ENCODE data around the gene TK1. TPM values are rescaled to one million over a fixed set of nuclear protein-coding genes. Genes with fewer than 3 reads are reported as not detected.

Gene TK1
- total and polyA plus RNA-seq, 12 donors, result 1.3 to 11.6 (median 2.5) TPM

DNA sequence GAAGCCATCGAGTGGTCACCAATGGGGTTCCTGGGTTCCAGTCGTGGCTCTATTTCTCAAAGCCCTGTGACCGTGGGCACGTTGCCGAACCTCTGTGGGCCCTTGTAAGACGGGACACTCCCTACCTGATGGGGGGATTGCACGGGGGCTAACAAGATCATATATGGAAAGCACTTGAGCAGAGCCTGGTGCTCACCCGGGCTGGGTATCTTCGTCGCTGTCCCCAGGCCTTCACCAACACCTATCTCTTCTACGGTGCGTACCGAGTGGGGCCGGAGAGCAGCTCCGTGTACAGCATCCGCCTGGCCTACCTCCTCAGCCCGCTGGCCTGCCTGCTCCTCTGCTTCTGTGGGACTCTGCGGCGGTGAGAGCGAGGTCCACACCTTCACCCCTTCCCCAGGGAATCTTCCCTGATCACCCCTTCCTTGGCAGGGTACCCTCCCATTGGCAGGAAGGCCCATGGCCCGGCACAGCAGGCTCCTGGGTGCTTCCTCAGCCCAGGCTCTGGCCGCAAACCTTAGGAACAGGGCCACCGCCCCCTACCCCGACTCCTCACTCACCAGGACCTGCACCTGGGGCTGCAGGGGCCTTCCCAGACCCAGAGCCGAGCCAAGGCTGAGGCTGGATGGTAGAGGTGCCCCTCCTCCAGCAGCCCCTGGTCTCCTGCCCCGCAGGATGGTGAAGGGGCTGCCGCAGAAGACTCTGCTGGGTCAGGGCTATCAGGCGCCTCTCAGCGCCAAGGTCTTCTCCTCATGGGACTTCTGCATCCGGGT lies 53.5 kb downstream of the TK1 start:
- DNase-seq, result no peak
- intact Hi-C loops (cut with DNase I), result no loop called here
- Histone ChIP-seq H3K36me3 (replicated peaks in 1 of 2) (no peaks in the 10 kb centered on the region), H3K4me1 (replicated peaks in 1 of 2) (peaks cover 6 to 21% of the 10 kb centered on the region in 2 donors), H3K27me3 (peaks cover 11% of the 10 kb centered on the region), H3K4me3 (no peak overlapping the region), H3K27ac (no peak overlapping the region), H3K9me3 (replicated peaks in 1 of 3) (no peaks in the 10 kb centered on the region)
- 84 to 89% (median 87%) methylated on average over 11 to 30 of the region's 30 CpGs for WGBS, 4 donors
- TF ChIP-seq, protein P1, sequence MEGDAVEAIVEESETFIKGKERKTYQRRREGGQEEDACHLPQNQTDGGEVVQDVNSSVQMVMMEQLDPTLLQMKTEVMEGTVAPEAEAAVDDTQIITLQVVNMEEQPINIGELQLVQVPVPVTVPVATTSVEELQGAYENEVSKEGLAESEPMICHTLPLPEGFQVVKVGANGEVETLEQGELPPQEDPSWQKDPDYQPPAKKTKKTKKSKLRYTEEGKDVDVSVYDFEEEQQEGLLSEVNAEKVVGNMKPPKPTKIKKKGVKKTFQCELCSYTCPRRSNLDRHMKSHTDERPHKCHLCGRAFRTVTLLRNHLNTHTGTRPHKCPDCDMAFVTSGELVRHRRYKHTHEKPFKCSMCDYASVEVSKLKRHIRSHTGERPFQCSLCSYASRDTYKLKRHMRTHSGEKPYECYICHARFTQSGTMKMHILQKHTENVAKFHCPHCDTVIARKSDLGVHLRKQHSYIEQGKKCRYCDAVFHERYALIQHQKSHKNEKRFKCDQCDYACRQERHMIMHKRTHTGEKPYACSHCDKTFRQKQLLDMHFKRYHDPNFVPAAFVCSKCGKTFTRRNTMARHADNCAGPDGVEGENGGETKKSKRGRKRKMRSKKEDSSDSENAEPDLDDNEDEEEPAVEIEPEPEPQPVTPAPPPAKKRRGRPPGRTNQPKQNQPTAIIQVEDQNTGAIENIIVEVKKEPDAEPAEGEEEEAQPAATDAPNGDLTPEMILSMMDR (IDR thresholded peaks at IDR 0.05), result no peak
- TF ChIP-seq POLR2A (IDR thresholded peaks at IDR 0.05), result no peak

DNA sequence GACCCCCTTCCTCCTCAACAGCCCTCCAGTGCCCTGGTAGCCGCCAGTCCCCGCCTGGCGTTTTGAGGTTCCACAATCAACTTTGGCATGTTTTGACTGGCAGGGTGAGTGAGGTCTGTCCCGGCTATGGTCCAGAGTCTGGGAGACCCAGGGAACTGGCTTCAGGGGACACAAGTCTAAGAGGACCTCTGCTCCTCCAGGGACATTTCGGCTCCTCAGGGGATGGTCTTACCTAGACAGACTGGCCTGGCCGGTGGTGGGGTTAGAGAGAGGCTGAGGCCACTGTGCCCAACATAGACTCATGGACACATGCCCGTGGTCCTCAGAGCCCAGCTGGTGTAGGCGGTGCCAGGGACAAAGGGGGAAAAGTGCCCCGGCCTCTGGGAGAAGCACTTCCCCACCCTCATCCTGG lies 54.1 kb downstream of the TK1 start:
- H3K9me3 ChIP-seq (replicated peaks in 1 of 3), result no peaks in the 10 kb centered on the region
- intact Hi-C loops (cut with DNase I), result no loop called here
- WGBS, 4 donors, result 86 to 95% (median 89%) methylated on average over 5 to 9 of the region's 9 CpGs
- TF ChIP-seq, protein P1 (IDR thresholded peaks at IDR 0.05), result no peak
- no peak for TF ChIP-seq POLR2A (IDR thresholded peaks at IDR 0.05)
- H3K27me3 ChIP-seq, result peaks cover 11% of the 10 kb centered on the region
- no peak overlapping the region for H3K27ac ChIP-seq
- H3K4me1 ChIP-seq (replicated peaks in 1 of 2), result peaks cover 9 to 27% of the 10 kb centered on the region in 2 donors
- no peaks in the 10 kb centered on the region for H3K36me3 ChIP-seq (replicated peaks in 1 of 2)
- DNase-seq, result no peak
- no peak overlapping the region for H3K4me3 ChIP-seq

DNA sequence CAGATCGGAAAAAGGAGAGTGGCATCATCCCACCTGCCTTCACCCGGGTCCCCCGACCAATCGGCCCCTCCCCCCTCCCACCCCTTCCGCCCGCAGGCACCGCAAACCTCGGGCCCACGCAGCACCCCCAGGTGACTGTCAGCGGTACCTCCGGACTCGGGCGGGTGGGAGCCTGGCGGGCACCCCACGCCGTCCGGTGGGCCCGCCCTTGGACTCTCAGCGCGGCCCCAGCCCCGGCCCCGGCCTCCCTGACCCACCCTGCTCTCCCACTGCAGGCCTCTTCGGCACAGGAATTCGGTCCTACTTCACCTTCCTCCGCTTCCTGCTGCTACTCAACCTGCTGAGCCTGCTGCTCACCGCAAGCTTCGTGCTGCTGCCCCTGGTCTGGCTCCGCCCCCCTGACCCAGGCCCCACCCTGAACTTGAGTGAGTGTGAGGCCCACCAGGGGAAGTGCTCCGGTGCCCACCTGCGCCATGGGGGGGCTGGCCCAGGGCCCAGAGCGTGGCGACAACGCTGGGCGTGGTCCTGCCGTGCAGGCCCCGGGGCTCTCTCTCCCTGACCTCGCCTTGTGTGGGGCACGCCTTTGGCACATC lies 54.7 kb downstream of the TK1 start:
- peaks cover 9 to 32% of the 10 kb centered on the region in 2 donors for H3K4me1 ChIP-seq (replicated peaks in 1 of 2)
- peak overlapping the region in 1 of 5 donors; percentile 16 for H3K27ac ChIP-seq
- H3K36me3 ChIP-seq (replicated peaks in 1 of 2), result no peaks in the 10 kb centered on the region
- TF ChIP-seq, protein P1 (IDR thresholded peaks at IDR 0.05), result no peak
- no peak for TF ChIP-seq POLR2A (IDR thresholded peaks at IDR 0.05)
- H3K27me3 ChIP-seq, result peaks cover 11% of the 10 kb centered on the region
- DNase-seq, result no peak
- peak overlapping the region in 1 of 4 donors; percentile 39 for H3K4me3 ChIP-seq
- WGBS, 4 donors, result 25 to 37% (median 34%) methylated on average over 4 to 38 of the region's 38 CpGs
- intact Hi-C loops (cut with DNase I), result no loop called here
- no peaks in the 10 kb centered on the region for H3K9me3 ChIP-seq (replicated peaks in 1 of 3)

DNA sequence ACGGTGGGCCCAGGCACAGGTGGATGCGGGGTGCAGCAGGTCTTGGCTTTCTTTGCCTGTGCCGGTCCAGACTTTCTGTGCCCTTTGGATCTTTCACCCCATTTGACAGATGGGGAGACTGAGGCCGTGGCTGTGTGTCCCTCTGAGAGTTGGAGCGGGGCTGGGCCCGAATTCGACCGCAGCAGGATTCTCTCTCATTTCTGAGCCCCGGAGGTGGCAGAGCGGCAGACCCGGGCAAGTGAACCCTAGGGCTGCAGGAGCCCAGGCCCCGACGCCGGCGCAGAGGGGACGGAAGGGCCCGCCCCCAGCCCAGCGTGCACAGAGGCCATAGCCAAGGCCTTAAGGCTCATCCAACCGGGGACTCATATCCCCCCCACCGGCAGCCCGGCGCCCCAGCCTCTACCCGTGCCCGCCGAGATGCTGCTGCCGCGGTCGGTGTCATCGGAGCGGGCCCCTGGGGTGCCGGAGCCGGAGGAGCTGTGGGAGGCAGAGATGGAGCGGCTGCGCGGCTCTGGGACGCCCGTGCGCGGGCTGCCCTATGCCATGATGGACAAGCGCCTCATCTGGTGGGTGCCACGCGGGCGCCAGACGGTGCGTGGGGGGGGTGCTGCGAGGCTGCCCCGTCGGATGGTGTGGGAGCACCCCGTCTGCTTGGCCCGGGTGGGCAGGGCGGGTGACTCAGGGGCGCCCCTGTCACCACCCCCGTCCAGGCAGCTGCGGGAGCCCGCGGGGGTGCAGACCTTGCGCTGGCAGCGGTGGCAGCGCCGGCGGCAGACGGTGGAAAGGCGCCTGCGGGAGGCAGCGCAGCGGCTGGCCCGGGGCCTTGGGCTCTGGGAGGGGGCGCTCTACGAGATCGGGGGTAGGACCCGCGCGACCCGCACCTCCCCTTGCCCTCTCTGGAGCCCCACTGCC lies 55.4 kb downstream of the TK1 start:
- peaks cover 9 to 32% of the 10 kb centered on the region in 2 donors for H3K4me1 ChIP-seq (replicated peaks in 1 of 2)
- 23 to 64% (median 27%) methylated on average over 7 to 74 of the region's 74 CpGs for WGBS, 4 donors

More for the DNA sequence above, 55.4 kb downstream of the TK1 start:
- Histone ChIP-seq H3K27me3 (peaks cover 11% of the 10 kb centered on the region), H3K27ac (peak overlapping the region in 1 of 5 donors; percentile 91), H3K4me3 (peak overlapping the region in 1 of 4 donors; percentile 39), H3K9me3 (replicated peaks in 1 of 3) (no peaks in the 10 kb centered on the region), H3K36me3 (replicated peaks in 1 of 2) (no peaks in the 10 kb centered on the region)
- DNase-seq, result no peak
- TF ChIP-seq POLR2A (IDR thresholded peaks at IDR 0.05), result no peak
- intact Hi-C loops (cut with DNase I), result no loop called here
